Breast epithelium (tissue), 3 donors: Measurements from ENCODE around the gene DDX46.

ENCODE experiments used
- POLR2A ChIP-seq: fragments of 450-650 bp; IDR thresholded peaks from one replicate; pipeline ENCODE4 v1.6.1; 2016; ENCODE audit warnings: antibody characterized with exemption, mild to moderate bottlenecking, moderate library complexity
- TF ChIP-seq, protein P1 (sequence below), 3 donors: fragments of 450-650 bp; IDR thresholded peaks; one replicate each; pipeline ENCODE4 v1.5.1; 2016 to 2017; ENCODE audit warnings: antibody characterized with exemption in 3 of 3, mild to moderate bottlenecking in 3 of 3, moderate library complexity in 3 of 3

DNA sequence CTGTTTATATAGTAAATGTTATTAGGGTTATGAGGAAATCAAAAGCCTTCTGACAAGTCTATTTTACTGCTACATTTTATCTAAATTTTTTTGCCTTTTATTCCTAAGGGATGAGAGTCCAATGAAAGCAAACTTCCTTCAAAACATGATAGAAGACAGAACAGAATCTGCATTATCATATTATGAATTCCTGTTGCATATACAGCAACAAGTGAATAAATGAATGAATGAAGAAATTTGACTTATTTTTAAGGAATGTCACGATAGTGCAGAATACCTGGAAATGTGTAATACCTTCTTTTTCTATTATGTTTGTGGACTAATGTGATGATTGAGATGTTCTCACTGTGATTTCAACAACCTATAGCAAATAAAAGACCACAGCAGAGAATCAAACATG is 33.7 kb upstream of the DDX46 start:
- TF ChIP-seq, protein P1, sequence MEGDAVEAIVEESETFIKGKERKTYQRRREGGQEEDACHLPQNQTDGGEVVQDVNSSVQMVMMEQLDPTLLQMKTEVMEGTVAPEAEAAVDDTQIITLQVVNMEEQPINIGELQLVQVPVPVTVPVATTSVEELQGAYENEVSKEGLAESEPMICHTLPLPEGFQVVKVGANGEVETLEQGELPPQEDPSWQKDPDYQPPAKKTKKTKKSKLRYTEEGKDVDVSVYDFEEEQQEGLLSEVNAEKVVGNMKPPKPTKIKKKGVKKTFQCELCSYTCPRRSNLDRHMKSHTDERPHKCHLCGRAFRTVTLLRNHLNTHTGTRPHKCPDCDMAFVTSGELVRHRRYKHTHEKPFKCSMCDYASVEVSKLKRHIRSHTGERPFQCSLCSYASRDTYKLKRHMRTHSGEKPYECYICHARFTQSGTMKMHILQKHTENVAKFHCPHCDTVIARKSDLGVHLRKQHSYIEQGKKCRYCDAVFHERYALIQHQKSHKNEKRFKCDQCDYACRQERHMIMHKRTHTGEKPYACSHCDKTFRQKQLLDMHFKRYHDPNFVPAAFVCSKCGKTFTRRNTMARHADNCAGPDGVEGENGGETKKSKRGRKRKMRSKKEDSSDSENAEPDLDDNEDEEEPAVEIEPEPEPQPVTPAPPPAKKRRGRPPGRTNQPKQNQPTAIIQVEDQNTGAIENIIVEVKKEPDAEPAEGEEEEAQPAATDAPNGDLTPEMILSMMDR (IDR thresholded peaks at IDR 0.05) = no peak
- TF ChIP-seq POLR2A = no peak
